IgD-negative memory B cell (primary cell): ENCODE results near the gene RAB27B. TPM values are rescaled to one million over a fixed set of nuclear protein-coding genes. Genes with fewer than 3 reads are reported as not detected.
"Not testable (repeated sequence)": the region's sequence is repeated elsewhere in the genome, so short reads cannot be mapped to it uniquely, and the experiment has no call there.

ENCODE experiments used
- H3K27ac Mint-ChIP-seq, 3 donors: one replicate each; pipeline ENCODE4 v1.8.0; 2020 to 2022; ENCODE audit warnings: mild to moderate bottlenecking in 3 of 3, mixed read lengths in 3 of 3, moderate library complexity in 1 of 3
- H3K27me3 Mint-ChIP-seq: one replicate; pipeline ENCODE4 v1.8.0; 2021; ENCODE audit warnings: mixed read lengths
- H3K36me3 Mint-ChIP-seq: one replicate; pipeline ENCODE4 v1.8.0; 2020; ENCODE audit warnings: mild to moderate bottlenecking, mixed read lengths
- H3K4me1 Mint-ChIP-seq, 3 donors: one replicate each; pipeline ENCODE4 v1.8.0; 2020 to 2022; ENCODE audit warnings: mixed read lengths in 3 of 3, mild to moderate bottlenecking in 1 of 3
- H3K4me3 Mint-ChIP-seq, 4 donors: one replicate each; pipeline ENCODE4 v1.8.0; 2020 to 2022; ENCODE audit warnings: mild to moderate bottlenecking in 4 of 4, mixed read lengths in 4 of 4, moderate library complexity in 3 of 4
- H3K9me3 Mint-ChIP-seq, 3 donors: one replicate each; pipeline ENCODE4 v1.8.0; 2020 to 2021; ENCODE audit warnings: mixed read lengths in 3 of 3, mild to moderate bottlenecking in 1 of 3
- polyA plus RNA-seq: library from polyadenylated mRNA; unstranded; fragments of 300-500 nt; fragmentation: Illumina TruSeq; gene quantifications from one replicate; pipeline ENCODE4 v1.2.3, GENCODE V29; 2021

The RAB27B gene
- polyA plus RNA-seq, 1 donor from 2014 or later, result 1.1 TPM

DNA sequence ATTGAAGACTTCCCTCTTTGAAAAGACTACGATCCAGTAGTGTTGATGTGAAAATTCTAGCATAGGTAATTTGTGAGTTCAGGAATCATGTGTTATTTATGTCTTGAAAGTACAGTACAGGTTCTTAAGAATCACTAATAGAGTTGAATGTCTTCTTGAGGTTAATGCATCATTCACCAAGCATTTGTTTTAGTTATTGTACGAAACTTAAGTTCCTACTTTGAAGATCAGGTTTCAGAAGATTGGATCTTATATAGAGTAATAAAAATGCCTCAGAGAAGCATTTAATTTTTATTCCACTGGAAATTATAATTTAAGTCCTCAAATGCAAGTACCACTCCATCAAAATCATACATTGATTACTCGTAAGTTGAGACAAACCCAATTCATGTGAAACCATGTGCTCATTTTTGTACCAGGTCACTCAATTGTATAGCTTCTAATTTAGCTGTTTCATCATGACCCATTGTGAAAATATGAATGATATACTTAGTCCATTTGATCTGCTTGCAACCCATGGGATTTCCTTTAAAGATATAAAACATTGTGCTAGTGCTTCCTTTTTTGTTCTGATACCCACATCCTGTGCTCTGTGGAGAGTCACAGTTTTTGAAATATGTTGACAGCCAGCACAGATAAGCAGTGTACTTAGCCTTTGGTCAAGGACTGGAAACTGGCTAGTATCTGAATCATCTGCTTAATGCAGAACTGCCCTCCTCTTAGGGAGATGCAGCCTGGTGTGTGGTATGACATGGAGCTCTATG, 22.5 kb upstream of the RAB27B start:
- peaks cover 3% of the 10 kb centered on the region for H3K27me3 Mint-ChIP-seq
- H3K4me3 Mint-ChIP-seq, result no peak overlapping the region
- H3K27ac Mint-ChIP-seq, result no peak overlapping the region
- peaks cover 0 to 6% (median 1%) of the 10 kb centered on the region in 3 donors for H3K4me1 Mint-ChIP-seq
- H3K9me3 Mint-ChIP-seq, result no peaks in the 10 kb centered on the region
- H3K36me3 Mint-ChIP-seq, result no peaks in the 10 kb centered on the region

GRCh38 chr18:54806526-54806925, 21.8 kb upstream of the RAB27B start:
- no peaks in the 10 kb centered on the region for H3K9me3 Mint-ChIP-seq
- no peak overlapping the region for H3K4me3 Mint-ChIP-seq
- no peak overlapping the region for H3K27ac Mint-ChIP-seq
- H3K27me3 Mint-ChIP-seq, result peaks cover 3% of the 10 kb centered on the region
- H3K36me3 Mint-ChIP-seq, result no peaks in the 10 kb centered on the region
- peaks cover 0 to 6% (median 1%) of the 10 kb centered on the region in 3 donors for H3K4me1 Mint-ChIP-seq

GRCh38 chr18:54807303-54807702, 21.0 kb upstream of the RAB27B start:
- H3K36me3 Mint-ChIP-seq, result no peaks in the 10 kb centered on the region
- H3K9me3 Mint-ChIP-seq, result no peaks in the 10 kb centered on the region
- H3K4me3 Mint-ChIP-seq, result no peak overlapping the region
- H3K27me3 Mint-ChIP-seq, result peaks cover 3% of the 10 kb centered on the region
- no peak overlapping the region for H3K27ac Mint-ChIP-seq
- peaks cover 0 to 6% (median 1%) of the 10 kb centered on the region in 3 donors for H3K4me1 Mint-ChIP-seq

GRCh38 chr18:54810662-54811061, 17.6 kb upstream of the RAB27B start:
- H3K4me3 Mint-ChIP-seq, H3K9me3 Mint-ChIP-seq, H3K4me1 Mint-ChIP-seq, H3K27me3 Mint-ChIP-seq, H3K27ac Mint-ChIP-seq, H3K36me3 Mint-ChIP-seq: not testable (repeated sequence)

DNA sequence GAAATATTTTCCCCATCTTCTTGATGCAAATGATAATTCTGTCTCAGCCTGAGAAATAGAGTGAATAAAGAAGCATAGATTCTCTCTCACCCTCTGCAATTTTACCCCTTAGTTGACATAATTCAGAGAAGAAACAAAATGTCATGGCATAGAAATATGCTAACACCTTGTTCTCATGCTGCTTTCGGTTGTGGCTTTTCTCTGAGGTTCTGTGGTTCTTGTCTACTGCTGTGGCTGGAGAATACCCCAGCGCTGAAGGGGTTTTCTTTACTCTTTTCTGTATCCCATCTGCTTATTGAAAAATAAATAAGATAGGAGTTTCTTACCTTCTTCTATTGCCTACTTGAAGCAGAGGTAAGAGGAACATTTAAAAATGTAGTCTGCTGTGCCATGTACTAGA, 15.4 kb upstream of the RAB27B start:
- Mint-ChIP-seq H3K36me3 (no peaks in the 10 kb centered on the region), H3K4me1 (no peaks in the 10 kb centered on the region), H3K27ac (no peak overlapping the region), H3K27me3 (no peaks in the 10 kb centered on the region), H3K9me3 (peaks cover 0 to 2% (median 0%) of the 10 kb centered on the region in 3 donors), H3K4me3 (no peak overlapping the region)

- no peak overlapping the region for H3K4me3 Mint-ChIP-seq
- no peaks in the 10 kb centered on the region for H3K4me1 Mint-ChIP-seq
- no peaks in the 10 kb centered on the region for H3K27me3 Mint-ChIP-seq
- no peak overlapping the region for H3K27ac Mint-ChIP-seq
- H3K36me3 Mint-ChIP-seq, result no peaks in the 10 kb centered on the region
- peaks cover 0 to 2% (median 0%) of the 10 kb centered on the region in 3 donors for H3K9me3 Mint-ChIP-seq
Measured at GRCh38 chr18:54813305-54813704, 15.0 kb upstream of the RAB27B start.

GRCh38 chr18:54813977-54814565, 14.2 kb upstream of the RAB27B start:
- no peak overlapping the region for H3K27ac Mint-ChIP-seq
- H3K4me1 Mint-ChIP-seq, result no peaks in the 10 kb centered on the region
- peaks cover 0 to 2% (median 0%) of the 10 kb centered on the region in 3 donors for H3K9me3 Mint-ChIP-seq
- H3K4me3 Mint-ChIP-seq, result no peak overlapping the region
- H3K27me3 Mint-ChIP-seq, result no peaks in the 10 kb centered on the region
- no peaks in the 10 kb centered on the region for H3K36me3 Mint-ChIP-seq

- Mint-ChIP-seq H3K4me3 (no peak overlapping the region), H3K27ac (no peak overlapping the region), H3K36me3 (no peaks in the 10 kb centered on the region), H3K9me3 (peaks cover 0 to 2% (median 1%) of the 10 kb centered on the region in 3 donors), H3K4me1 (no peaks in the 10 kb centered on the region), H3K27me3 (no peaks in the 10 kb centered on the region)
Measured at GRCh38 chr18:54815086-54815485, 13.2 kb upstream of the RAB27B start.

DNA sequence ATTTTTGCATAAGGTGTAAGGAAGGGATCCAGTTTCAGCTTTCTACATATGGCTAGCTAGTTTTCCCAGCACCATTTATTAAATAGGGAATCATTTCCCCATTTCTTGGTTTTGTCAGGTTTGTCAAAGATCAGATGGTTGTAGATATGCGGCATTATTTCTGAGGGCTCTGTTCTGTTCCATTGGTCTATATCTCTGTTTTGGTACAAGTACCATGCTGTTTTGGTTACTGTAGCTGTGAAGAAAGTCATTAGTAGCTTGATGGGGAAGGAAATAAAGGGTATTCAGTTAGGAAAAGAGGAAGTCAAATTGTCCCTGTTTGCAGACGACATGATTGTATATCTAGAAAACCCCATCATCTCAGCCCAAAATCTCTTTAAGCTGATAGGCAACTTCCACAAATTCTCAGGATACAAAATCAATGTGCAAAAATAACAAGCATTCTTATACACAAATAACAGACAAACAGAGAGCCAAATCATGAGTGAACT, 7.4 kb upstream of the RAB27B start:
- H3K27me3 Mint-ChIP-seq, H3K4me3 Mint-ChIP-seq, H3K27ac Mint-ChIP-seq, H3K36me3 Mint-ChIP-seq, H3K9me3 Mint-ChIP-seq, H3K4me1 Mint-ChIP-seq: not testable (repeated sequence)

- H3K27me3 Mint-ChIP-seq, result peaks cover 14% of the 10 kb centered on the region
- H3K4me1 Mint-ChIP-seq, result no peaks in the 10 kb centered on the region
- H3K36me3 Mint-ChIP-seq, result no peaks in the 10 kb centered on the region
- H3K4me3 Mint-ChIP-seq, result no peak overlapping the region
- H3K9me3 Mint-ChIP-seq, result peaks cover 0 to 1% (median 0%) of the 10 kb centered on the region in 3 donors
- H3K27ac Mint-ChIP-seq, result no peak overlapping the region
Measured at GRCh38 chr18:54822872-54823845, 5.1 kb upstream of the RAB27B start.

DNA sequence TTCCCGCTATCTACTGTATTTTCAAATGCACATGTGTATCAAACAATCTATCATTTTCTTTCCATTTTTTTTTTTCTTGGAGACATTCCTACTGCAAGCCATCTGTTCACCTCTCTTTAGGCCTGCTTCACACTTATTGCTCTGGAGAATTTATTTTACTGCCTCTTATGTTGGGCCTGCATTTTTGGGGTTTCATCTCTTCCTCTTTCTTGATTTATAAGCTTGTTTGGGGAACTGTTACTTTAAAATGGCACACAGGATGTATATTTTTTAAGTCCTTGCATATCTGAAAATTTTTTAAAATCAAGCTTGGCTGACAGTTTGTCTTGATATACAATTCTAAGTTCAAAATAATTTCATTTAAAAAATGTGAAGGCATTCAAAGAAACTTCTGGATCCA, 3.5 kb upstream of the RAB27B start:
- Mint-ChIP-seq H3K27me3 (peaks cover 20% of the 10 kb centered on the region), H3K4me1 (peaks cover 3 to 6% (median 5%) of the 10 kb centered on the region in 3 donors), H3K27ac (no peak overlapping the region), H3K9me3 (no peaks in the 10 kb centered on the region), H3K36me3 (no peaks in the 10 kb centered on the region), H3K4me3 (no peak overlapping the region)

DNA sequence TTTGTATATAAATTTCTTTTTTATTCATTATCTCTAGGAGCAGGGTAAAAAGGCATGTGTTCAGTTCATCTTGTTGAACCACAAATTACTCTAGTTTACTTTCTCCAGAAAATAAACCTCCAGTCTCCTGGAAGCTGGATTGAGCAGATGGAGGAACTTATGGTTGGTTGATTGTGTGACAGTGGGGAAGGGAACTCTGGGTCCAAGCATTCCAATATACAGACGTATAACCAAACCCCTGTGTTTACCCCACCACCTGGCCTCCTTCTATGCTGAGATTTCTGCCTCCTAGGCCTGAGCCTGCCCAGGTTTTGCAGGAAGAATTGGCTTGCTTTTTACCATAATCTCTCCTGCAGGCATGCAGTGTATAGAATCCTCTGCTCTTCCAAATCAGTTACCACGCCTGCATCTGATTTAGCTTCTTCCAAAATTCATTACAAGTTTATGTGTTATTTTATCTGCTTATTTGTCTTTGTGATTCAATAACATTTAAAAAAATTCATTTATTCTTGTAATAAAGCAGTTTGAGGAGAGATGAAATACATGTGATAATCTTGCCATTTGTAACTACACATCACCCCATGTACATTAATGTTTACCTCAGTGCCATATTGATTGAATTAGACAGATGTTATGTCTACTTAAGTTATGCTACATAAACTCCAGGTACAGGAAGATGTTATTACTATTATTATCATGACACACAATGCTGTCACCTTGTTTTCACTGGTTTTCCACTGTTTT, 2.5 kb upstream of the RAB27B start:
- Mint-ChIP-seq H3K4me1 (peaks cover 3 to 6% (median 6%) of the 10 kb centered on the region in 3 donors), H3K9me3 (no peaks in the 10 kb centered on the region), H3K27me3 (peaks cover 18% of the 10 kb centered on the region), H3K27ac (no peak overlapping the region), H3K36me3 (no peaks in the 10 kb centered on the region), H3K4me3 (no peak overlapping the region)

GRCh38 chr18:54828986-54829385, 709 bp downstream of the RAB27B start:
- H3K4me1 Mint-ChIP-seq, result peaks cover 3 to 6% (median 6%) of the 10 kb centered on the region in 3 donors
- H3K9me3 Mint-ChIP-seq, result peaks cover 0 to 3% (median 3%) of the 10 kb centered on the region in 3 donors
- H3K27ac Mint-ChIP-seq, result no peak overlapping the region
- H3K36me3 Mint-ChIP-seq, result no peaks in the 10 kb centered on the region
- peak overlapping the region; percentile 38 to 72 (median 66) for H3K4me3 Mint-ChIP-seq
- peaks cover 21% of the 10 kb centered on the region for H3K27me3 Mint-ChIP-seq

DNA sequence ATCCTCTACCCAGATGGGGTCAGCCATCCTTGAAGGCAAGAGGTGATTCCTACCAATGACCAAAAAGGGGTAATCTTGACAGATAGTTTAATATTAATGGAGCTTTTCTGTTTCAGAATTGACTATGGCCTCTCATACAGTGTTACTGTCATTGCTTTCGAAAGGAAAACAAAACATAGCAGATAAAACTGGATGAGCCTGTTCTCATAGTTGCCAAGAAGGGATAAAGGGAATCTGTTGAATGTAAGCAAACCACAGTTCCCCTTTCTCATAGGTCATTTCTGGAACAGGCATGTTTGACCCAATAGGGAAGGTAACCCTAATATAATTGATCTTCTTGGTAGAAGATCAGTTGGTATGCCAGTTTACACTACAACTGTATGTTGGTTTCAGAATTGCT, 1.6 kb downstream of the RAB27B start:
- Mint-ChIP-seq H3K27ac (no peak overlapping the region), H3K27me3 (peaks cover 21% of the 10 kb centered on the region), H3K4me1 (peaks cover 3 to 6% (median 6%) of the 10 kb centered on the region in 3 donors), H3K36me3 (no peaks in the 10 kb centered on the region), H3K9me3 (peaks cover 0 to 3% (median 3%) of the 10 kb centered on the region in 3 donors), H3K4me3 (no peak overlapping the region)
